Eye (tissue), 1 donor: ENCODE measurements around the gene NRP2.

Experiments
- DNase-seq: peaks from one replicate; pipeline ENCODE4 v3.0.0-alpha.2; 2015

NRP2 gene

GRCh38 chr2:205688417-205689200 lies 6.3 kb downstream of the NRP2 start:
- no peak for DNase-seq

GRCh38 chr2:205689820-205690219 lies 7.5 kb downstream of the NRP2 start:
- DNase-seq = no peak

- no peak for DNase-seq
These were observed 9.8 kb downstream of the NRP2 start for GRCh38 chr2:205692104-205692503.

GRCh38 chr2:205694256-205694655 lies 12.0 kb downstream of the NRP2 start:
- no peak for DNase-seq

- no peak for DNase-seq
These were observed 13.2 kb downstream of the NRP2 start for GRCh38 chr2:205695460-205695991.

- DNase-seq = peak; percentile 61
These were observed 14.1 kb downstream of the NRP2 start for GRCh38 chr2:205696331-205696926.

- no peak for DNase-seq
These were observed 14.7 kb downstream of the NRP2 start for GRCh38 chr2:205696927-205697441.

GRCh38 chr2:205698286-205699268 lies 16.3 kb downstream of the NRP2 start:
- DNase-seq = no peak

- no peak for DNase-seq
These were observed 17.4 kb downstream of the NRP2 start for GRCh38 chr2:205699515-205700289.

- no peak for DNase-seq
These were observed 18.2 kb downstream of the NRP2 start for GRCh38 chr2:205700331-205701132.

- no peak for DNase-seq
These were observed 19.2 kb downstream of the NRP2 start for GRCh38 chr2:205701509-205701908.

- DNase-seq = no peak
These were observed 20.3 kb downstream of the NRP2 start for GRCh38 chr2:205702576-205702975.

- no peak for DNase-seq
These were observed 21.3 kb downstream of the NRP2 start for GRCh38 chr2:205703471-205704126.

GRCh38 chr2:205704127-205704741 lies 21.9 kb downstream of the NRP2 start:
- no peak for DNase-seq

GRCh38 chr2:205705511-205706349 lies 23.4 kb downstream of the NRP2 start:
- no peak for DNase-seq

GRCh38 chr2:205706769-205707381 lies 24.6 kb downstream of the NRP2 start:
- DNase-seq = no peak

- DNase-seq = no peak
These were observed 25.9 kb downstream of the NRP2 start for GRCh38 chr2:205708231-205708631.

- DNase-seq = no peak
These were observed 27.0 kb downstream of the NRP2 start for GRCh38 chr2:205709319-205709718.

- no peak for DNase-seq
These were observed 30.2 kb downstream of the NRP2 start for GRCh38 chr2:205712508-205712907.
